CD4-positive, alpha-beta T cell (primary cell): ENCODE results near the gene DNAJC15. TPM values are rescaled to one million over a fixed set of nuclear protein-coding genes. Genes with fewer than 3 reads are reported as not detected.

Experiments
- ATAC-seq: fragments of 200-7000 bp; cut with Tn5 transposase; one replicate; pipeline ENCODE4 v1.10.0; 2022; ENCODE audit warnings: mild to moderate bottlenecking; ENCODE audit not compliant: poor library complexity
- CTCF ChIA-PET: fragments of 350-600 bp; sonication (Branson Sonifier 250); formaldehyde crosslinking; loops from one replicate; lab custom pipeline; 2021; ENCODE audit warnings: antibody characterized with exemption, inconsistent platforms; lab: Charles Lee
- POLR2A ChIA-PET: fragments of 350-600 bp; sonication (Branson Sonifier 250); formaldehyde crosslinking; loops from one replicate; lab custom pipeline; 2021; ENCODE audit warnings: antibody characterized with exemption, inconsistent platforms; lab: Charles Lee
- DNase-seq, 14 experiments: peaks; one replicate each; pipeline ENCODE4 v3.0.0-alpha.2; 2013 to 2020; ENCODE audit warnings: mixed read lengths in 2 of 14
- H3K27ac ChIP-seq, 2 donors: one replicate each; pipeline versions ENCODE4 v1.5.1 to v1.7.0; 2013; ENCODE audit warnings: low read length in 2 of 2, low read depth in 1 of 2, mild to moderate bottlenecking in 1 of 2
- H3K27me3 ChIP-seq, 2 experiments: 1 replicate in 1 of 2; 2 replicates in 1 of 2; pipeline versions ENCODE4 v1.6.1 to v1.7.0; 2013; ENCODE audit warnings: low read length in 2 of 2, control low read depth in 1 of 2, mild to moderate bottlenecking in 1 of 2, moderate library complexity in 1 of 2; ENCODE audit not compliant: insufficient read depth in 2 of 2, control insufficient read depth in 1 of 2
- H3K36me3 ChIP-seq: one replicate; pipeline ENCODE4 v1.6.1; 2013; ENCODE audit warnings: low read length, control low read depth; ENCODE audit not compliant: insufficient read depth
- H3K4me1 ChIP-seq: one replicate; pipeline ENCODE4 v1.6.1; 2013; ENCODE audit warnings: low read length, control low read depth; ENCODE audit not compliant: insufficient read depth
- H3K4me3 ChIP-seq: one replicate; pipeline ENCODE4 v1.5.1; 2013; ENCODE audit warnings: mild to moderate bottlenecking, low read length, moderate library complexity
- H3K9me3 ChIP-seq, 2 experiments: 1 replicate in 1 of 2; 2 replicates in 1 of 2; pipeline versions ENCODE4 v1.6.1 to v1.7.0; 2013; ENCODE audit warnings: low read length in 2 of 2, mild to moderate bottlenecking in 2 of 2, control low read depth in 1 of 2, moderate library complexity in 1 of 2; ENCODE audit not compliant: control insufficient read depth in 1 of 2, insufficient read depth in 1 of 2
- H3K27ac Mint-ChIP-seq: one replicate; pipeline ENCODE4 v1.8.0; 2020; ENCODE audit warnings: mixed read lengths
- H3K27me3 Mint-ChIP-seq: one replicate; pipeline ENCODE4 v1.8.0; 2021; ENCODE audit warnings: mixed read lengths
- H3K36me3 Mint-ChIP-seq: one replicate; pipeline ENCODE4 v1.8.0; 2021; ENCODE audit warnings: low read depth, mixed read lengths
- H3K4me1 Mint-ChIP-seq: one replicate; pipeline ENCODE4 v1.8.0; 2021; ENCODE audit warnings: low read depth, mixed read lengths
- H3K4me3 Mint-ChIP-seq: one replicate; pipeline ENCODE4 v1.8.0; 2020; ENCODE audit warnings: mild to moderate bottlenecking, mixed read lengths
- H3K9me3 Mint-ChIP-seq: one replicate; pipeline ENCODE4 v1.8.0; 2020; ENCODE audit warnings: mixed read lengths
- CTCF ChIP-seq: fragments of 200-600 bp; IDR thresholded peaks from one replicate; pipeline ENCODE4 v1.8.0; 2022; ENCODE audit warnings: antibody characterized with exemption, mild to moderate bottlenecking
- intact Hi-C, 2 experiments: fragments of 100-400 bp; cut with DNase I in 1 of 2; cut with micrococcal nuclease in 1 of 2; formaldehyde crosslinking; loops; one replicate each; pipeline versions ENCODE4 v1.15.1 to v1.9.0; 2023 to 2025; cut with DNase I, micrococcal nuclease
- total RNA-seq, 174 experiments: library from RNA in 2 of 174; stranded (reverse) in 2 of 174; gene quantifications; one replicate each; pipeline ENCODE4 v1.2.3 and lab custom pipeline; 2021 to 2026

DNAJC15 gene
- total RNA-seq, 2 experiments from 2014 or later = 6.8 to 7.6 TPM

DNA sequence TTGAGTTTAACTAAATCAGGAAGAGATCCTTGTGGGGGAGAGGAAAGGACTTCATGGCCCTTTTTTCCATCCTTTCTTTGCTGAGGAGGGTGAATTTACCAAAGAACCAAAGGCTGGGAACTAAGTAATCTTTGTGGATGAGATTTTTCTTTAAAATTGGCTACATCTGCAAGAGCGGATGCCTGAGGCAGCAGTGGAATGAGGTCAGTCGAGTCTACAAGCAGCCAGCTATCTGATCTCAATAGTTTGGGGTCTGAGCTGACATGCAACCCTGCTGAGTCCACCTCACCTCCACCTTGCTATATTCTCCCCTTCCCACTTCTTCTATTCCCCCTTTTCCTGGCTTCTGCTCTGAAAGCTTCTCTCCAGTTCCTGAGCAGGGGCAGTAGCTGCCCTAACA lies 3.6 kb upstream of the DNAJC15 start:
- H3K27ac ChIP-seq = no peak overlapping the region
- Mint-ChIP-seq H3K27me3 (no peaks in the 10 kb centered on the region), H3K36me3 (peaks cover 8% of the 10 kb centered on the region), H3K4me1 (peaks cover 10% of the 10 kb centered on the region), H3K4me3 (no peak overlapping the region), H3K9me3 (no peaks in the 10 kb centered on the region), H3K27ac (no peak overlapping the region)
- no peaks in the 10 kb centered on the region for H3K27me3 ChIP-seq
- no peak overlapping the region for H3K4me3 ChIP-seq
- no peaks in the 10 kb centered on the region for H3K9me3 ChIP-seq
- H3K4me1 ChIP-seq = peaks cover 16% of the 10 kb centered on the region
- ChIA-PET POLR2A (interaction anchor here (1.4 kb wide), 1 partner anchor 27 kb away, joined by 6 read pairs; the partner anchor contains the start of gene EPSTI1), CTCF (no interaction called here)
- ATAC-seq (no peak), DNase-seq (no peak)
- TF ChIP-seq CTCF = no peak
- H3K36me3 ChIP-seq = no peaks in the 10 kb centered on the region
- intact Hi-C loops = loop anchor here in 1 of 2 experiments (5.0 kb wide), 2 partner anchors 33 to 37 kb away; no protein-coding TSS in a partner anchor

DNA sequence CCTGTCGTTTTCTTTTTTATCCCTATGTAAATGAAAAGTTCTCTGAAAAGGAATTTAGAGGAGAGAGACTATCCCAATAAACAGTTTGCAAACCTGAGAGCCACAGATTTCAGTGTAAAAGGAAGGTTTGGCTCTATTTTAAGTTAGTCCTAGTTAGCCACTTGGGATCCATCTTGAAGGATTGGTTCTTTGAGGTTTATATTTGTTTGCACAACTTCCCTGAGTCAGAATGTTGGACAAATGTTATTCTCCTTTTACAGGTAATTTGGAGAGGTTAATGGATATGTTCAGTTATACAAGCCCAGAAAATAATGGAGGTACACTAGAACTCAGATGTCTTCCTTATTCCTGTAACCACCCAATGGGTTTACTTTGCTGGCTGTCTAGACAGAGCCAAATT lies 2.6 kb upstream of the DNAJC15 start:
- no peak overlapping the region for H3K4me3 Mint-ChIP-seq
- H3K27ac ChIP-seq = no peak overlapping the region
- no peaks in the 10 kb centered on the region for H3K27me3 Mint-ChIP-seq
- TF ChIP-seq CTCF = no peak
- no peak overlapping the region for H3K27ac Mint-ChIP-seq
- no peaks in the 10 kb centered on the region for H3K36me3 ChIP-seq
- no peaks in the 10 kb centered on the region for H3K27me3 ChIP-seq
- POLR2A ChIA-PET = interaction anchor here (4.8 kb wide), 1 partner anchor 28 kb away, joined by 82 read pairs; the partner anchor contains the start of gene EPSTI1
- CTCF ChIA-PET = no interaction called here
- H3K4me1 Mint-ChIP-seq = peaks cover 19% of the 10 kb centered on the region
- H3K9me3 Mint-ChIP-seq = no peaks in the 10 kb centered on the region
- ATAC-seq (no peak), DNase-seq (no peak)
- no peaks in the 10 kb centered on the region for H3K9me3 ChIP-seq
- H3K36me3 Mint-ChIP-seq = peaks cover 12% of the 10 kb centered on the region
- intact Hi-C loops = loop anchor here in 1 of 2 experiments (5.0 kb wide), 2 partner anchors 33 to 37 kb away; no protein-coding TSS in a partner anchor
- H3K4me1 ChIP-seq = peaks cover 24% of the 10 kb centered on the region
- H3K4me3 ChIP-seq = no peak overlapping the region

GRCh38 chr13:43021926-43022670 lies 1.3 kb upstream of the DNAJC15 start:
- Histone ChIP-seq H3K4me3 (no peak overlapping the region), H3K27me3 (no peaks in the 10 kb centered on the region), H3K4me1 (peaks cover 24% of the 10 kb centered on the region), H3K36me3 (no peaks in the 10 kb centered on the region), H3K27ac (no peak overlapping the region), H3K9me3 (no peaks in the 10 kb centered on the region)
- POLR2A ChIA-PET = interaction anchor here (1.6 to 4.8 kb wide), 4 partner anchors 8 to 35 kb away, joined by 3 to 82 read pairs (median 14); partner anchors contain the start of gene EPSTI1
- TF ChIP-seq CTCF = no peak
- Mint-ChIP-seq H3K27me3 (no peaks in the 10 kb centered on the region), H3K4me1 (peaks cover 27% of the 10 kb centered on the region), H3K36me3 (peaks cover 14% of the 10 kb centered on the region), H3K9me3 (no peaks in the 10 kb centered on the region), H3K4me3 (peak overlapping the region; percentile 55), H3K27ac (peak overlapping the region; percentile 43)
- no peak for ATAC-seq
- DNase-seq = no peak
- intact Hi-C loops = loop anchor here in 1 of 2 experiments (5.0 kb wide), 2 partner anchors 35 kb away; no protein-coding TSS in a partner anchor
- CTCF ChIA-PET = interaction anchor here (0.9 to 1.5 kb wide), 3 partner anchors 25 to 52 kb away, joined by 3 to 5 read pairs (median 4); no protein-coding TSS in a partner anchor
